Measurements from ENCODE around the gene RCOR2.

DNA sequence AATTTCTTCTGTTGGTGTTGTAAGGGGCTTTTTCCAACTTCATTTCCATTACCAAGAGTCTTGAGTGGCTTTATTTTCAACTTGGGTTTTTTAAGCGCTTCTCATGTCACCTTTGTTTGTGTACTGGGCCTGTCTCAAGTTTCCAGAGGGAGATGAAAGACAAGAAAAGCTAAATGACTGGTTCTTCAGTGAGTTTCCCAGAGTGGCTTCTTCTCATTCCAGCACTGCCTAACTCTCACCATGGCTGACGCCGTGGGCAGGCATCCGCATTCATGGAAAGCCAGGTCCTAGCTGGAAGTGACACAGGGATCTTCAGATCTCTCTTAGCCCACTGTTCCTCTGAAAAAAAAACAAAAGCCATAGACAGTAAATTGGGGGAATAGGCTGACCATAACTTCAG is 49.5 kb downstream of the RCOR2 start:
- TF ChIP-seq, protein P1, sequence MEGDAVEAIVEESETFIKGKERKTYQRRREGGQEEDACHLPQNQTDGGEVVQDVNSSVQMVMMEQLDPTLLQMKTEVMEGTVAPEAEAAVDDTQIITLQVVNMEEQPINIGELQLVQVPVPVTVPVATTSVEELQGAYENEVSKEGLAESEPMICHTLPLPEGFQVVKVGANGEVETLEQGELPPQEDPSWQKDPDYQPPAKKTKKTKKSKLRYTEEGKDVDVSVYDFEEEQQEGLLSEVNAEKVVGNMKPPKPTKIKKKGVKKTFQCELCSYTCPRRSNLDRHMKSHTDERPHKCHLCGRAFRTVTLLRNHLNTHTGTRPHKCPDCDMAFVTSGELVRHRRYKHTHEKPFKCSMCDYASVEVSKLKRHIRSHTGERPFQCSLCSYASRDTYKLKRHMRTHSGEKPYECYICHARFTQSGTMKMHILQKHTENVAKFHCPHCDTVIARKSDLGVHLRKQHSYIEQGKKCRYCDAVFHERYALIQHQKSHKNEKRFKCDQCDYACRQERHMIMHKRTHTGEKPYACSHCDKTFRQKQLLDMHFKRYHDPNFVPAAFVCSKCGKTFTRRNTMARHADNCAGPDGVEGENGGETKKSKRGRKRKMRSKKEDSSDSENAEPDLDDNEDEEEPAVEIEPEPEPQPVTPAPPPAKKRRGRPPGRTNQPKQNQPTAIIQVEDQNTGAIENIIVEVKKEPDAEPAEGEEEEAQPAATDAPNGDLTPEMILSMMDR (IDR thresholded peaks at IDR 0.05): no peak
- TF ChIP-seq, protein P2, sequence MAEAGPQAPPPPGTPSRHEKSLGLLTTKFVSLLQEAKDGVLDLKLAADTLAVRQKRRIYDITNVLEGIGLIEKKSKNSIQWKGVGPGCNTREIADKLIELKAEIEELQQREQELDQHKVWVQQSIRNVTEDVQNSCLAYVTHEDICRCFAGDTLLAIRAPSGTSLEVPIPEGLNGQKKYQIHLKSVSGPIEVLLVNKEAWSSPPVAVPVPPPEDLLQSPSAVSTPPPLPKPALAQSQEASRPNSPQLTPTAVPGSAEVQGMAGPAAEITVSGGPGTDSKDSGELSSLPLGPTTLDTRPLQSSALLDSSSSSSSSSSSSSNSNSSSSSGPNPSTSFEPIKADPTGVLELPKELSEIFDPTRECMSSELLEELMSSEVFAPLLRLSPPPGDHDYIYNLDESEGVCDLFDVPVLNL (CRISPR knock-in tag; IDR thresholded peaks at IDR 0.05; ENCODE audit: borderline replicate concordance, low read depth): no peak
- TF ChIP-seq TP53 (CRISPR knock-in tag; IDR thresholded peaks at IDR 0.05): no peak
